ENCODE data around the gene HELB. TPM values are rescaled to one million over a fixed set of nuclear protein-coding genes. Genes with fewer than 3 reads are reported as not detected.

Gene HELB
- total RNA-seq, 2 experiments from 2014 or later: 21.0 to 23.6 TPM

GRCh38 chr12:66331814-66332213, 29.5 kb downstream of the HELB start:
- DNase-seq (no peak), ATAC-seq (peak; percentile 51)
- no peaks in the 10 kb centered on the region for H3K27me3 Mint-ChIP-seq
- no peak overlapping the region for H3K27ac Mint-ChIP-seq
- no peaks in the 10 kb centered on the region for H3K9me3 Mint-ChIP-seq (ENCODE audit: low read depth)
- peaks cover 24% of the 10 kb centered on the region for H3K4me1 Mint-ChIP-seq
- CTCF ChIA-PET: interaction anchor here (1.2 kb wide), 1 partner anchor 11 kb away, joined by 3 read pairs; no protein-coding TSS in a partner anchor
- intact Hi-C loops (cut with DNase I, micrococcal nuclease): no loop called here
- H3K36me3 Mint-ChIP-seq (ENCODE audit: low read depth): peaks cover 46% of the 10 kb centered on the region
- POLR2A ChIA-PET: no interaction called here
- no peak overlapping the region for H3K4me3 Mint-ChIP-seq

GRCh38 chr12:66335746-66336145, 33.5 kb downstream of the HELB start:
- Mint-ChIP-seq H3K27ac (no peak overlapping the region), H3K4me3 (no peak overlapping the region), H3K9me3 (ENCODE audit: low read depth) (peaks cover 7% of the 10 kb centered on the region), H3K36me3 (ENCODE audit: low read depth) (peaks cover 54% of the 10 kb centered on the region), H3K4me1 (peaks cover 18% of the 10 kb centered on the region), H3K27me3 (no peaks in the 10 kb centered on the region)
- intact Hi-C loops (cut with DNase I, micrococcal nuclease): no loop called here
- ChIA-PET POLR2A (no interaction called here), CTCF (no interaction called here)
- ATAC-seq (no peak), DNase-seq (no peak)

GRCh38 chr12:66337381-66338010, 35.2 kb downstream of the HELB start:
- DNase-seq (no peak), ATAC-seq (no peak)
- ChIA-PET POLR2A (no interaction called here), CTCF (no interaction called here)
- peaks cover 11% of the 10 kb centered on the region for H3K9me3 Mint-ChIP-seq (ENCODE audit: low read depth)
- intact Hi-C loops (cut with DNase I, micrococcal nuclease): no loop called here
- peaks cover 52% of the 10 kb centered on the region for H3K36me3 Mint-ChIP-seq (ENCODE audit: low read depth)
- no peak overlapping the region for H3K4me3 Mint-ChIP-seq
- H3K4me1 Mint-ChIP-seq: peaks cover 2% of the 10 kb centered on the region
- no peaks in the 10 kb centered on the region for H3K27me3 Mint-ChIP-seq
- H3K27ac Mint-ChIP-seq: no peak overlapping the region

- Mint-ChIP-seq H3K36me3 (ENCODE audit: low read depth) (peaks cover 59% of the 10 kb centered on the region), H3K4me1 (peaks cover 17% of the 10 kb centered on the region), H3K4me3 (no peak overlapping the region), H3K9me3 (ENCODE audit: low read depth) (peaks cover 16% of the 10 kb centered on the region), H3K27ac (no peak overlapping the region), H3K27me3 (no peaks in the 10 kb centered on the region)
- intact Hi-C loops (cut with DNase I, micrococcal nuclease): loop anchor here in 1 of 2 experiments (10.0 kb wide), 1 partner anchor 65 kb away; no protein-coding TSS in a partner anchor
- POLR2A ChIA-PET: no interaction called here
- CTCF ChIA-PET: no interaction called here
- no peak for DNase-seq
- no peak for ATAC-seq
These were observed 37.8 kb downstream of the HELB start for GRCh38 chr12:66340131-66340530.

- intact Hi-C loops (cut with DNase I, micrococcal nuclease): loop anchor here in 1 of 2 experiments (10.0 kb wide), 1 partner anchor 66 kb away; no protein-coding TSS in a partner anchor
- POLR2A ChIA-PET: no interaction called here
- CTCF ChIA-PET: no interaction called here
These were observed 38.8 kb downstream of the HELB start for GRCh38 chr12:66341126-66341525.

GRCh38 chr12:66345212-66345611, 42.9 kb downstream of the HELB start:
- Mint-ChIP-seq H3K4me3 (no peak overlapping the region), H3K36me3 (ENCODE audit: low read depth) (peaks cover 67% of the 10 kb centered on the region), H3K27ac (peak overlapping the region; percentile 80), H3K27me3 (no peaks in the 10 kb centered on the region), H3K4me1 (peaks cover 34% of the 10 kb centered on the region), H3K9me3 (ENCODE audit: low read depth) (peaks cover 9% of the 10 kb centered on the region)
- ATAC-seq: no peak
- intact Hi-C loops (cut with DNase I, micrococcal nuclease): loop anchor here in 1 of 2 experiments (10.0 kb wide), 1 partner anchor 70 kb away; no protein-coding TSS in a partner anchor
- no peak for DNase-seq
- POLR2A ChIA-PET: no interaction called here
- CTCF ChIA-PET: interaction anchor here (0.8 to 2.0 kb wide), 4 partner anchors 32 to 67 kb away, joined by 3 to 8 read pairs (median 3); no protein-coding TSS in a partner anchor

More at GRCh38 chr12:66341126-66341525, 38.8 kb downstream of the HELB start:
- no peak for DNase-seq
- Mint-ChIP-seq H3K36me3 (ENCODE audit: low read depth) (peaks cover 64% of the 10 kb centered on the region), H3K27me3 (no peaks in the 10 kb centered on the region), H3K9me3 (ENCODE audit: low read depth) (peaks cover 16% of the 10 kb centered on the region), H3K27ac (no peak overlapping the region), H3K4me1 (peaks cover 24% of the 10 kb centered on the region), H3K4me3 (no peak overlapping the region)
- no peak for ATAC-seq

- Mint-ChIP-seq H3K9me3 (ENCODE audit: low read depth) (peaks cover 9% of the 10 kb centered on the region), H3K36me3 (ENCODE audit: low read depth) (peaks cover 60% of the 10 kb centered on the region), H3K4me3 (no peak overlapping the region), H3K27me3 (no peaks in the 10 kb centered on the region), H3K27ac (peak overlapping the region; percentile 44), H3K4me1 (peaks cover 34% of the 10 kb centered on the region)
- ATAC-seq (no peak), DNase-seq (no peak)
- intact Hi-C loops (cut with DNase I, micrococcal nuclease): loop anchor here in 1 of 2 experiments (10.0 kb wide), 1 partner anchor 71 kb away; no protein-coding TSS in a partner anchor
- ChIA-PET POLR2A (interaction anchor here (0.7 kb wide), 1 partner anchor 923 kb away, joined by 3 read pairs; the partner anchor contains the start of gene CAND1), CTCF (interaction anchor here (1.2 to 2.0 kb wide), 3 partner anchors 33 to 63 kb away, joined by 3 to 8 read pairs (median 3); no protein-coding TSS in a partner anchor)
These were observed 43.7 kb downstream of the HELB start for GRCh38 chr12:66345956-66346355.

GRCh38 chr12:66351301-66351700, 49.0 kb downstream of the HELB start:
- peaks cover 19% of the 10 kb centered on the region for H3K36me3 Mint-ChIP-seq (ENCODE audit: low read depth)
- H3K4me3 Mint-ChIP-seq: no peak overlapping the region
- ATAC-seq (no peak), DNase-seq (no peak)
- H3K27ac Mint-ChIP-seq: no peak overlapping the region
- intact Hi-C loops (cut with DNase I, micrococcal nuclease): no loop called here
- ChIA-PET CTCF (no interaction called here), POLR2A (interaction anchor here (0.6 kb wide), 1 partner anchor 1390 kb away, joined by 3 read pairs; no protein-coding TSS in a partner anchor)
- H3K4me1 Mint-ChIP-seq: peaks cover 8% of the 10 kb centered on the region
- H3K27me3 Mint-ChIP-seq: no peaks in the 10 kb centered on the region
- no peaks in the 10 kb centered on the region for H3K9me3 Mint-ChIP-seq (ENCODE audit: low read depth)

- H3K4me3 Mint-ChIP-seq: no peak overlapping the region
- H3K4me1 Mint-ChIP-seq: no peaks in the 10 kb centered on the region
- CTCF ChIA-PET: interaction anchor here (0.7 to 1.5 kb wide), 2 partner anchors 9 to 39 kb away, joined by 3 read pairs; no protein-coding TSS in a partner anchor
- no peaks in the 10 kb centered on the region for H3K27me3 Mint-ChIP-seq
- DNase-seq: peak; percentile 35
- POLR2A ChIA-PET: no interaction called here
- H3K27ac Mint-ChIP-seq: no peak overlapping the region
- peaks cover 11% of the 10 kb centered on the region for H3K36me3 Mint-ChIP-seq (ENCODE audit: low read depth)
- H3K9me3 Mint-ChIP-seq (ENCODE audit: low read depth): no peaks in the 10 kb centered on the region
- no peak for ATAC-seq
- intact Hi-C loops (cut with DNase I, micrococcal nuclease): no loop called here
These were observed 49.9 kb downstream of the HELB start for GRCh38 chr12:66352197-66352596.

GRCh38 chr12:66352899-66353298, 50.6 kb downstream of the HELB start:
- ChIA-PET CTCF (interaction anchor here (0.7 to 1.5 kb wide), 5 partner anchors 20 to 598 kb away, joined by 3 to 4 read pairs (median 3); no protein-coding TSS in a partner anchor), POLR2A (no interaction called here)
- Mint-ChIP-seq H3K4me1 (no peaks in the 10 kb centered on the region), H3K9me3 (ENCODE audit: low read depth) (no peaks in the 10 kb centered on the region), H3K27ac (no peak overlapping the region), H3K36me3 (ENCODE audit: low read depth) (peaks cover 8% of the 10 kb centered on the region), H3K4me3 (no peak overlapping the region), H3K27me3 (no peaks in the 10 kb centered on the region)
- no peak for ATAC-seq
- intact Hi-C loops (cut with DNase I, micrococcal nuclease): no loop called here
- DNase-seq: no peak

- H3K4me1 Mint-ChIP-seq: no peaks in the 10 kb centered on the region
- CTCF ChIA-PET: interaction anchor here (1.4 kb wide), 1 partner anchor 12 kb away, joined by 3 read pairs; no protein-coding TSS in a partner anchor
- no peak overlapping the region for H3K4me3 Mint-ChIP-seq
- no peak for ATAC-seq
- no peaks in the 10 kb centered on the region for H3K9me3 Mint-ChIP-seq (ENCODE audit: low read depth)
- peaks cover 6% of the 10 kb centered on the region for H3K36me3 Mint-ChIP-seq (ENCODE audit: low read depth)
- POLR2A ChIA-PET: no interaction called here
- no peak overlapping the region for H3K27ac Mint-ChIP-seq
- H3K27me3 Mint-ChIP-seq: no peaks in the 10 kb centered on the region
- no peak for DNase-seq
- intact Hi-C loops (cut with DNase I, micrococcal nuclease): no loop called here
These were observed 52.0 kb downstream of the HELB start for GRCh38 chr12:66354291-66354690.

GRCh38 chr12:66359300-66359699, 57.0 kb downstream of the HELB start:
- Mint-ChIP-seq H3K9me3 (ENCODE audit: low read depth) (no peaks in the 10 kb centered on the region), H3K4me1 (no peaks in the 10 kb centered on the region), H3K36me3 (ENCODE audit: low read depth) (peaks cover 4% of the 10 kb centered on the region), H3K27ac (no peak overlapping the region), H3K4me3 (no peak overlapping the region), H3K27me3 (no peaks in the 10 kb centered on the region)
- intact Hi-C loops (cut with DNase I, micrococcal nuclease): no loop called here
- ChIA-PET CTCF (interaction anchor here (1.3 kb wide), 1 partner anchor 10 kb away, joined by 3 read pairs; no protein-coding TSS in a partner anchor), POLR2A (no interaction called here)
- no peak for DNase-seq
- no peak for ATAC-seq

Measured in activated CD4-positive, alpha-beta T cell treated with anti-CD3 and anti-CD28 coated beads for 36 hours (primary cell).